Testis (tissue), 3 donors: ENCODE data around the gene FBXL17. TPM values are rescaled to one million over a fixed set of nuclear protein-coding genes. Genes with fewer than 3 reads are reported as not detected.

Experiments
- DNase-seq: peaks from one replicate; pipeline ENCODE4 v3.0.0-alpha.2; 2019
- H3K27ac ChIP-seq, 2 donors: fragments of 200-600 bp; sonication (generic); one replicate each; pipeline ENCODE4 v1.5.1; 2019
- H3K27me3 ChIP-seq: fragments of 200-600 bp; sonication (generic); one replicate; pipeline ENCODE4 v1.5.1; 2019
- H3K36me3 ChIP-seq: fragments of 200-600 bp; sonication (generic); one replicate; pipeline ENCODE4 v1.5.1; 2017; ENCODE audit warnings: low read depth; ENCODE audit errors: missing control alignments
- H3K4me1 ChIP-seq: fragments of 200-600 bp; sonication (generic); one replicate; pipeline ENCODE4 v1.5.1; 2019
- H3K4me3 ChIP-seq, 2 donors: fragments of 200-600 bp; sonication (generic); one replicate each; pipeline ENCODE4 v1.5.1; 2017 to 2019
- H3K9me3 ChIP-seq: fragments of 200-600 bp; sonication (generic); one replicate; pipeline ENCODE4 v1.5.1; 2017
- POLR2A ChIP-seq: fragments of 450-650 bp; IDR thresholded peaks from one replicate; pipeline ENCODE4 v1.6.1; 2017; ENCODE audit warnings: antibody characterized with exemption, mild to moderate bottlenecking, moderate library complexity
- WGBS, 2 donors: methylation state at CpG; one replicate each; pipeline ENCODE4 v1.1.5; 2018; 5-methylcytosine and 5-hydroxymethylcytosine counted together
- intact Hi-C: fragments of 100-400 bp; cut with DNase I; formaldehyde crosslinking; loops from one replicate; pipeline ENCODE4 v1.15.1; 2023; ENCODE audit warnings: low total_unique reads
- polyA plus RNA-seq: library from polyadenylated mRNA; stranded (reverse); fragments of 350-450 nt; fragmentation: Illumina TruSeq; extraction: RNeasy Lipid Tissue Mini Kit (QIAGEN cat#74804); gene quantifications from one replicate; pipeline ENCODE4 v1.2.3, GENCODE V29; 2014; ENCODE audit warnings: low read depth, low replicate concordance; ENCODE audit not compliant: insufficient read depth
- total RNA-seq, 2 donors: library from RNA; depleted of rRNA; stranded (reverse); fragments of >200 nt; gene quantifications; one replicate each; pipeline ENCODE4 v1.2.3, GENCODE V29; 2016
- TF ChIP-seq, protein P1 (sequence below), 3 experiments: fragments of 450-650 bp in 2 of 3; fragments of 200-600 bp in 1 of 3; sonication (generic) in 1 of 3; IDR thresholded peaks; one replicate each; pipeline ENCODE4 v1.5.1; 2016 to 2019; ENCODE audit warnings: antibody characterized with exemption in 3 of 3, mild to moderate bottlenecking in 2 of 3, moderate library complexity in 1 of 3

FBXL17 gene
- total and polyA plus RNA-seq, 3 donors from 2014 or later = 20.7 to 25.1 (median 22.6) TPM

DNA sequence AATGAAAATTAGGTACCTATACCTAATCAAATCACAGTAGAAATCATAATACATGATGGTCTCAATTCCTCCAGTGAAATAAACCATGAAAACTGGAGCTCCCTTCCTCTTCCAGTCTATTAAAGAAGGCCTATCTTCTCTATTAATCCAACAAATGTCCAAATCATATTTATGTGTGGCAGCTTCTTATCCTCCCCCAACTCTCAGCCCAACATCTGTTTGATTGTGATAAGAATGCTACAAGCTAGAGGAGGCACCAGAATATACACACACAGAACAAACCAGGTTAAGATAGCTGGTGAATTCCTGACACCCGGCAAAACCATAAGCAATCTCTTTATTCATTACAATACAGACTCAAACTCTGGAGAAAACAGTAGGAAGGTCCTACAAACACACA, 110.8 kb downstream of the FBXL17 start:
- H3K36me3 ChIP-seq = no peaks in the 10 kb centered on the region
- no peaks in the 10 kb centered on the region for H3K27me3 ChIP-seq
- WGBS, 2 donors = 57 to 89% methylated on average over 1 of the region's 1 CpG
- intact Hi-C loops = no loop called here
- H3K27ac ChIP-seq = no peak overlapping the region
- H3K9me3 ChIP-seq = no peaks in the 10 kb centered on the region
- no peak overlapping the region for H3K4me3 ChIP-seq
- TF ChIP-seq POLR2A = no peak
- no peaks in the 10 kb centered on the region for H3K4me1 ChIP-seq
- no peak for DNase-seq

DNA sequence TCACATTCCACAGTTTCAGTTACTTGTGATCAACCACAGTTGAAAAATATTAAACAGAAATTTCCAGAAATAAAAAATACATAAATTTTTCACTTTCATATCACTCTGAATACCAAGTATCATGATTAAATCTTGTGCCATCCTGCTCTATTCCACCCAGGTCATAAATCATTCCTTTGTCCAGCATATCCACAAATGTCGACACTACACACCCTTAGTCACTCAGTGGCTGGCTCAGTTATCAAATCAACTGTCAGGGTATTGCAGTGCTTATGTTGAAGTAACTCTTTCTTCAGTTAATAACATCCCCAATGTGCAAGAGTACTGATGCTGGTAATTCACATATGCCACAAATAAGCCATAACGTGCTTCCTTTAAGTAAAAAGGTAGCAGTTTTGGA, 115.7 kb downstream of the FBXL17 start:
- Histone ChIP-seq H3K27ac (no peak overlapping the region), H3K9me3 (no peaks in the 10 kb centered on the region), H3K4me1 (no peaks in the 10 kb centered on the region), H3K4me3 (no peak overlapping the region), H3K36me3 (no peaks in the 10 kb centered on the region), H3K27me3 (no peaks in the 10 kb centered on the region)
- DNase-seq = no peak
- intact Hi-C loops = no loop called here
- 94 to 95% methylated on average over 2 of the region's 2 CpGs for WGBS, 2 donors
- no peak for TF ChIP-seq POLR2A
- TF ChIP-seq, protein P1, sequence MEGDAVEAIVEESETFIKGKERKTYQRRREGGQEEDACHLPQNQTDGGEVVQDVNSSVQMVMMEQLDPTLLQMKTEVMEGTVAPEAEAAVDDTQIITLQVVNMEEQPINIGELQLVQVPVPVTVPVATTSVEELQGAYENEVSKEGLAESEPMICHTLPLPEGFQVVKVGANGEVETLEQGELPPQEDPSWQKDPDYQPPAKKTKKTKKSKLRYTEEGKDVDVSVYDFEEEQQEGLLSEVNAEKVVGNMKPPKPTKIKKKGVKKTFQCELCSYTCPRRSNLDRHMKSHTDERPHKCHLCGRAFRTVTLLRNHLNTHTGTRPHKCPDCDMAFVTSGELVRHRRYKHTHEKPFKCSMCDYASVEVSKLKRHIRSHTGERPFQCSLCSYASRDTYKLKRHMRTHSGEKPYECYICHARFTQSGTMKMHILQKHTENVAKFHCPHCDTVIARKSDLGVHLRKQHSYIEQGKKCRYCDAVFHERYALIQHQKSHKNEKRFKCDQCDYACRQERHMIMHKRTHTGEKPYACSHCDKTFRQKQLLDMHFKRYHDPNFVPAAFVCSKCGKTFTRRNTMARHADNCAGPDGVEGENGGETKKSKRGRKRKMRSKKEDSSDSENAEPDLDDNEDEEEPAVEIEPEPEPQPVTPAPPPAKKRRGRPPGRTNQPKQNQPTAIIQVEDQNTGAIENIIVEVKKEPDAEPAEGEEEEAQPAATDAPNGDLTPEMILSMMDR (IDR thresholded peaks at IDR 0.05) = no peak

DNA sequence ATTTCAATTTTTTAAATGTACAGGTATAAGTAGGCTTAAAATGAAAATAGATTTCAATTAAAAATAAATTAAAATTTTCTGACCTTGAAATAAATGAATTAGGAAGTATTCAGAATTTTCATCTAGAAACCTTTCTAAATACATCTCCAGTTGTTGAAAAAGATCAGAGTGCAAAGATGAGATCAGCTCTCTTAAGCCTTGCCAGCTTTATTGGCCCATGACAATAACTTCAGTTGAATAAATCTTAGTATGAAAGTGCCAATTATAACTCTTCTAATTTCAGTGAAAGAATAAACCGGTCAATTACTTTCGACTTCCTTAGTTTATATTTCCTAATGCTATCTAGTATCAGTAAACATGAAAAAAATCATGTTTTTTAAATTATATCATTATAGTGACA, 117.4 kb downstream of the FBXL17 start:
- 89 to 97% methylated on average over 2 of the region's 2 CpGs for WGBS, 2 donors
- H3K4me3 ChIP-seq = no peak overlapping the region
- no peak overlapping the region for H3K27ac ChIP-seq
- no peaks in the 10 kb centered on the region for H3K36me3 ChIP-seq
- no peak for DNase-seq
- intact Hi-C loops = no loop called here
- TF ChIP-seq POLR2A = no peak
- TF ChIP-seq, protein P1 (IDR thresholded peaks at IDR 0.05) = no peak
- no peaks in the 10 kb centered on the region for H3K4me1 ChIP-seq
- no peaks in the 10 kb centered on the region for H3K27me3 ChIP-seq
- no peaks in the 10 kb centered on the region for H3K9me3 ChIP-seq

DNA sequence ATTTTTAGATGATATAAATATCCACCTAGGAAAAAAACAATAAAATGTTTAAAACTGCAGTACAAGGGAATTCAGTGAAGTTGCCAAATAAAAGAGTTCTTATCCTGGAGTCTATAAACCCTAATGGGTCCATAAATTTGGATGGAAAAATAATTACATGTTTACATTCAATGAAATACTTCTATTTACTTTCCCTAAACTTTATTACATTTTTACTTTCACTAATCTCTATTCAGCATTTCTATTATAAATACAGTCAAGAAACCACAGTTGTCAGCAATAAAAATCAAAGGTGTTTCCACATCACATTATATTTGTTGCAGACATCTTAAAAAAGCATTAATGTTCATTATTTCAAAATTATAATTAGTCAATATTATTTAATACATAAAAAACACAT, 118.6 kb downstream of the FBXL17 start:
- Histone ChIP-seq H3K27me3 (no peaks in the 10 kb centered on the region), H3K9me3 (no peaks in the 10 kb centered on the region), H3K36me3 (no peaks in the 10 kb centered on the region), H3K4me1 (no peaks in the 10 kb centered on the region), H3K27ac (no peak overlapping the region), H3K4me3 (no peak overlapping the region)
- DNase-seq = no peak
- intact Hi-C loops = no loop called here
- TF ChIP-seq, protein P1 (IDR thresholded peaks at IDR 0.05) = no peak

DNA sequence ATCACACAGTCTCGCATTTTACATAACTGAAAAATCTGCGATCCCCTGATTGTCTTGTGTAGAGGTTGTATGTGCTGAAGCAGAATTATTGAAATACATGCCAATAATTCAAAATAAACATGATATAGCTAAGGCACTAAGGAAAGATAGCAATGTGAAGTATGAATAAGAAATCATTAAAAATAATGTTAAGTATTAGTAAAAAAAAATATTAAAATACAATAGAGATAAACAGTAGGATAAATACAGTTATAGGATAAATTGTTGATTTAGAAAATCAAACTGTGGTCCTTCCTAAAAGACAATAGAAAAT, 121.1 kb downstream of the FBXL17 start:
- intact Hi-C loops = no loop called here

More for the DNA sequence above, 121.1 kb downstream of the FBXL17 start:
- 22 to 35% methylated on average over 2 of the region's 2 CpGs for WGBS, 2 donors
- Histone ChIP-seq H3K4me1 (no peaks in the 10 kb centered on the region), H3K4me3 (no peak overlapping the region), H3K36me3 (no peaks in the 10 kb centered on the region), H3K9me3 (no peaks in the 10 kb centered on the region), H3K27ac (no peak overlapping the region), H3K27me3 (no peaks in the 10 kb centered on the region)
- no peak for TF ChIP-seq POLR2A
- TF ChIP-seq, protein P1 (IDR thresholded peaks at IDR 0.05) = no peak
- DNase-seq = no peak
